ENCODE measurements around the gene MMP10. TPM values are rescaled to one million over a fixed set of nuclear protein-coding genes. Genes with fewer than 3 reads are reported as not detected.

The MMP10 gene
- polyA plus RNA-seq, 1 donor from 2014 or later = not detected

DNA sequence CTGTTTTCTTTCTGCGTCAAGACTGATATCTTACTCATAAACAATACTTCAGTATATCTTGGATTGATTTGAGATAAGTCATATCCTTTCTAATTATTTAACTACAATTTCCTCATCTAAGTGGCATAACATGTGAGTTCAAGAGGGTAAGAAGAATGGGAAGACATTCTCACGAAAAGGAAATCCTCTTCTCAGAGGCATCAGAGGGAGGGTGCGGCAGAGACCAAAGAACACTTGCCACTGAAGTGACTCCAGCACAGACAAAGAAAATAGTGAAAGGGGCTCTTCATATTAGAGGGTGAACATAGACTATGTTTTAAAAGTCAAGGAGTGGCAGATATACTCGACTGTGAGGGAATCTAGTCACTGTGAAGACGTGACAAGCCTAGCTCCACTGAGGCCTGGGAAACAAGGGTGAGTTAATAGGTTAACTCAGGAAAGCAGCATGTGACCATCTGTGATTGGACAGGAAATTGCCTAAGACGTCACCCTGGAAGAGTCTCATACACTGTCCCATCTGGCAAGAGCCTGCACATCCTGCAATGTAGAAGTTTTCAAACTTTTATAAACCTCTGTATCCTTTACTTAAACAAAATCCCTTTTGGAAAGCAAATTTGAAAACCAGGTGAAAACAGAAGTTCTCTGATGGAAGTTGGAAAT lies 19.4 kb upstream of the MMP10 start:
- no peak overlapping the region for H3K4me2 ChIP-seq (ENCODE audit: low read length)
- no peaks in the 10 kb centered on the region for H3F3A ChIP-seq (ENCODE audit: insufficient read depth, low read length, poor library complexity, severe bottlenecking)
- no peaks in the 10 kb centered on the region for H3K79me2 ChIP-seq (replicated peaks; ENCODE audit: insufficient read depth, low read length)

DNA sequence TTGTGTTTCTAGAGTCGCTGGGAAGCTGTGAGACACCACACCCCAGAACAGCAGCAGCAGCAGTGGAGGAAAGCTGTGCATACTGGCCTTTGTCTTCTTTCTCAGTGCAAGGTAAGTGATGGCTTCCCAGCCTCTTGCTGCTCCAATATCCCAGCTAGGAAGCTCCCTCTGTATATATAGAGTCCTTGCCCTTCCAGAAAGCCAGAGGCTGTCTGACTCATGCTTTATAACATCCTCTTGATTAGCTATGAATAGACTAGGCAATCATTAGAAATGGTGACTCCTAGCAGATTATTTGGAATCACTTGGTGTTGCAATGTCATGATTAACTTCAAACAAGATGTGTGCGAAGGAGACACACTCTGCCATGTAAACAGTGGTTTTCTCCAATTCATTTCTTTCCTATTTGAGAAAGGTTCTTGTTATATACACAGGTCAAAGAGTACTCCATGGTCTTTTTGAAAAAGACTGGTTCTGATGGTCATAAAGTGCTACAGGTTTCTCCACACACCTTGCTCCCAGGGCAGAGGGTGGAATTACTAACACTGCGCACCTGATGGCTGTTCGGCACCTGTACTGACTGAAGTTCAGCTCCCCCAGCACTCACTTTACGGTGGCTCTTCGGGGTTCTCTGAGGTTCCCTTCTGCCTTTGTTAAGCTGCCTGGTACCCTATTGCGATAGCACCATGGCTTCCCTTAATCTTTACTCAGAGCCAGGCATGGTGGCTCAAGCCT lies 17.8 kb upstream of the MMP10 start, which contains the start of gene MMP1:
MMP1 (minus strand) TSS at position 149 of the 735 bp plus-strand sequence; CDS start at position 81, 68 bp downstream.
- Histone ChIP-seq H3K27ac (ENCODE audit: low read length) (no peak within 1 kb of the TSS), H3K36me3 (ENCODE audit: insufficient read depth, low read length) (no peaks in the 10 kb centered on the region), H3K4me3 (ENCODE audit: low read length) (no peak within 1 kb of the TSS), H3K9me3 (ENCODE audit: low read length) (no peaks in the 10 kb centered on the region), H2AFZ (ENCODE audit: low read depth, low read length) (no peak within 1 kb of the TSS), H3K9me2 (ENCODE audit: insufficient read depth, low read length) (no peaks in the 10 kb centered on the region), H4K20me1 (ENCODE audit: insufficient read depth) (no peaks in the 10 kb centered on the region), H3K4me2 (ENCODE audit: low read length) (no peak within 1 kb of the TSS), H3K79me2 (replicated peaks; ENCODE audit: insufficient read depth, low read length) (no peaks in the 10 kb centered on the region), H3K27me3 (ENCODE audit: insufficient read depth, low read depth, low read length) (no peaks in the 10 kb centered on the region), H3K9ac (ENCODE audit: low read length) (no peak within 1 kb of the TSS), H3F3A (ENCODE audit: insufficient read depth, low read length, poor library complexity, severe bottlenecking) (no peaks in the 10 kb centered on the region)
- TF ChIP-seq EZH2 (IDR thresholded peaks at IDR 0.05; ENCODE audit: borderline replicate concordance, insufficient read depth, low read length, poor library complexity, severe bottlenecking) = no peak
- TF ChIP-seq, protein P1, sequence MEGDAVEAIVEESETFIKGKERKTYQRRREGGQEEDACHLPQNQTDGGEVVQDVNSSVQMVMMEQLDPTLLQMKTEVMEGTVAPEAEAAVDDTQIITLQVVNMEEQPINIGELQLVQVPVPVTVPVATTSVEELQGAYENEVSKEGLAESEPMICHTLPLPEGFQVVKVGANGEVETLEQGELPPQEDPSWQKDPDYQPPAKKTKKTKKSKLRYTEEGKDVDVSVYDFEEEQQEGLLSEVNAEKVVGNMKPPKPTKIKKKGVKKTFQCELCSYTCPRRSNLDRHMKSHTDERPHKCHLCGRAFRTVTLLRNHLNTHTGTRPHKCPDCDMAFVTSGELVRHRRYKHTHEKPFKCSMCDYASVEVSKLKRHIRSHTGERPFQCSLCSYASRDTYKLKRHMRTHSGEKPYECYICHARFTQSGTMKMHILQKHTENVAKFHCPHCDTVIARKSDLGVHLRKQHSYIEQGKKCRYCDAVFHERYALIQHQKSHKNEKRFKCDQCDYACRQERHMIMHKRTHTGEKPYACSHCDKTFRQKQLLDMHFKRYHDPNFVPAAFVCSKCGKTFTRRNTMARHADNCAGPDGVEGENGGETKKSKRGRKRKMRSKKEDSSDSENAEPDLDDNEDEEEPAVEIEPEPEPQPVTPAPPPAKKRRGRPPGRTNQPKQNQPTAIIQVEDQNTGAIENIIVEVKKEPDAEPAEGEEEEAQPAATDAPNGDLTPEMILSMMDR (IDR thresholded peaks at IDR 0.05; ENCODE audit: poor library complexity, severe bottlenecking) = no peak
- no peak for TF ChIP-seq MXI1 (conservative IDR thresholded peaks at IDR 0.05; ENCODE audit: poor library complexity, severe bottlenecking)
- TF ChIP-seq, protein P2, sequence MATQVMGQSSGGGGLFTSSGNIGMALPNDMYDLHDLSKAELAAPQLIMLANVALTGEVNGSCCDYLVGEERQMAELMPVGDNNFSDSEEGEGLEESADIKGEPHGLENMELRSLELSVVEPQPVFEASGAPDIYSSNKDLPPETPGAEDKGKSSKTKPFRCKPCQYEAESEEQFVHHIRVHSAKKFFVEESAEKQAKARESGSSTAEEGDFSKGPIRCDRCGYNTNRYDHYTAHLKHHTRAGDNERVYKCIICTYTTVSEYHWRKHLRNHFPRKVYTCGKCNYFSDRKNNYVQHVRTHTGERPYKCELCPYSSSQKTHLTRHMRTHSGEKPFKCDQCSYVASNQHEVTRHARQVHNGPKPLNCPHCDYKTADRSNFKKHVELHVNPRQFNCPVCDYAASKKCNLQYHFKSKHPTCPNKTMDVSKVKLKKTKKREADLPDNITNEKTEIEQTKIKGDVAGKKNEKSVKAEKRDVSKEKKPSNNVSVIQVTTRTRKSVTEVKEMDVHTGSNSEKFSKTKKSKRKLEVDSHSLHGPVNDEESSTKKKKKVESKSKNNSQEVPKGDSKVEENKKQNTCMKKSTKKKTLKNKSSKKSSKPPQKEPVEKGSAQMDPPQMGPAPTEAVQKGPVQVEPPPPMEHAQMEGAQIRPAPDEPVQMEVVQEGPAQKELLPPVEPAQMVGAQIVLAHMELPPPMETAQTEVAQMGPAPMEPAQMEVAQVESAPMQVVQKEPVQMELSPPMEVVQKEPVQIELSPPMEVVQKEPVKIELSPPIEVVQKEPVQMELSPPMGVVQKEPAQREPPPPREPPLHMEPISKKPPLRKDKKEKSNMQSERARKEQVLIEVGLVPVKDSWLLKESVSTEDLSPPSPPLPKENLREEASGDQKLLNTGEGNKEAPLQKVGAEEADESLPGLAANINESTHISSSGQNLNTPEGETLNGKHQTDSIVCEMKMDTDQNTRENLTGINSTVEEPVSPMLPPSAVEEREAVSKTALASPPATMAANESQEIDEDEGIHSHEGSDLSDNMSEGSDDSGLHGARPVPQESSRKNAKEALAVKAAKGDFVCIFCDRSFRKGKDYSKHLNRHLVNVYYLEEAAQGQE (IDR thresholded peaks at IDR 0.05; ENCODE audit: borderline replicate concordance) = no peak
- TF ChIP-seq EP300 (conservative IDR thresholded peaks at IDR 0.05; ENCODE audit: poor library complexity, severe bottlenecking) = no peak
- no peak for TF ChIP-seq TAF1 (IDR thresholded peaks at IDR 0.05; ENCODE audit: low read depth)
- TF ChIP-seq POLR2AphosphoS5 (IDR thresholded peaks at IDR 0.05) = no peak
- TF ChIP-seq RAD21 (conservative IDR thresholded peaks at IDR 0.05) = no peak

More for the DNA sequence above, 19.4 kb upstream of the MMP10 start:
- Histone ChIP-seq H2AFZ (ENCODE audit: low read depth, low read length) (no peak overlapping the region), H3K4me3 (ENCODE audit: low read length) (no peak overlapping the region), H3K27ac (ENCODE audit: low read length) (no peak overlapping the region), H3K9me2 (ENCODE audit: insufficient read depth, low read length) (no peaks in the 10 kb centered on the region), H4K20me1 (ENCODE audit: insufficient read depth) (no peaks in the 10 kb centered on the region), H3K36me3 (ENCODE audit: insufficient read depth, low read length) (no peaks in the 10 kb centered on the region), H3K9ac (ENCODE audit: low read length) (no peak overlapping the region), H3K9me3 (ENCODE audit: low read length) (no peaks in the 10 kb centered on the region), H3K27me3 (ENCODE audit: insufficient read depth, low read depth, low read length) (no peaks in the 10 kb centered on the region)
- TF ChIP-seq EP300 (conservative IDR thresholded peaks at IDR 0.05; ENCODE audit: poor library complexity, severe bottlenecking) (no peak), MXI1 (conservative IDR thresholded peaks at IDR 0.05; ENCODE audit: poor library complexity, severe bottlenecking) (no peak), TAF1 (IDR thresholded peaks at IDR 0.05; ENCODE audit: low read depth) (no peak), EZH2 (IDR thresholded peaks at IDR 0.05; ENCODE audit: borderline replicate concordance, insufficient read depth, low read length, poor library complexity, severe bottlenecking) (no peak), RAD21 (conservative IDR thresholded peaks at IDR 0.05) (no peak), SMC3 (conservative IDR thresholded peaks at IDR 0.05; ENCODE audit: poor library complexity) (no peak), POLR2AphosphoS5 (IDR thresholded peaks at IDR 0.05) (no peak)
- TF ChIP-seq, protein P1 (IDR thresholded peaks at IDR 0.05; ENCODE audit: poor library complexity, severe bottlenecking) = no peak
- TF ChIP-seq, protein P2 (IDR thresholded peaks at IDR 0.05; ENCODE audit: borderline replicate concordance) = no peak

Measured in neural cell (in vitro differentiated cells).